Hypothalamus (tissue), 51 donors: ENCODE results near the gene C19orf73.

Source experiments
- DNase-seq, 51 donors: peaks; one replicate each; lab custom pipeline; 2025; lab: John Stamatoyannopoulos, UW

Gene C19orf73

DNA sequence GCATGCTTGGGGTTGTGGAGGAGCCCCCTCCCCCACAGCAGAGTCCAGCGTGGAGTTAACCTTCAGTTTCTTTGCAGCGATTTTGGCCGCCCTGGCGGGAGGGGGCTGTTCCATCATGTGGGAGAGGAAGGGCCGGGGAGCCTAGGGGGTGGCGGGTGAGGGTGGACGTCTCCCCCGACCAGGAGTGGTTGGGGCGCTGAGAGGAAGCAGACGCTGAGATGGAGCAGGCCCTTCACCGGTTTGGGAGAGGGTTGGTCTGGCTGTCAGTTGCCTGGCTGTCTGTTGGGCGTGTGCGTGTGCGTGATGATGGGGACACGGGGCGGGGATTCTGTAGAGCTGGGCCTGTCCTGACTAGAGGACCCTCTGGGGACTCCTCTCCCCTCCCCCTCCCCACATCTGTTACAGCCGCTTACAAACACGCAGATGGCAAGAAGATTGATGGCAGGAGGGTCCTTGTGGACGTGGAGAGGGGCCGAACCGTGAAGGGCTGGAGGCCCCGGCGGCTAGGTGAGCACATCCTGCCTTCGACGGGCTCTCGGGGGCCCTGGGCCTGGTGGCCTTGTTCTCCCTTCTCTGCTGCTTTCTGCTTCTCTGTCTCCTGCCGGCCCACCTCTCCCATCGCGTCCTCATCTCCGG lies 14.6 kb downstream of the C19orf73 start:
- DNase-seq, result no peak

DNA sequence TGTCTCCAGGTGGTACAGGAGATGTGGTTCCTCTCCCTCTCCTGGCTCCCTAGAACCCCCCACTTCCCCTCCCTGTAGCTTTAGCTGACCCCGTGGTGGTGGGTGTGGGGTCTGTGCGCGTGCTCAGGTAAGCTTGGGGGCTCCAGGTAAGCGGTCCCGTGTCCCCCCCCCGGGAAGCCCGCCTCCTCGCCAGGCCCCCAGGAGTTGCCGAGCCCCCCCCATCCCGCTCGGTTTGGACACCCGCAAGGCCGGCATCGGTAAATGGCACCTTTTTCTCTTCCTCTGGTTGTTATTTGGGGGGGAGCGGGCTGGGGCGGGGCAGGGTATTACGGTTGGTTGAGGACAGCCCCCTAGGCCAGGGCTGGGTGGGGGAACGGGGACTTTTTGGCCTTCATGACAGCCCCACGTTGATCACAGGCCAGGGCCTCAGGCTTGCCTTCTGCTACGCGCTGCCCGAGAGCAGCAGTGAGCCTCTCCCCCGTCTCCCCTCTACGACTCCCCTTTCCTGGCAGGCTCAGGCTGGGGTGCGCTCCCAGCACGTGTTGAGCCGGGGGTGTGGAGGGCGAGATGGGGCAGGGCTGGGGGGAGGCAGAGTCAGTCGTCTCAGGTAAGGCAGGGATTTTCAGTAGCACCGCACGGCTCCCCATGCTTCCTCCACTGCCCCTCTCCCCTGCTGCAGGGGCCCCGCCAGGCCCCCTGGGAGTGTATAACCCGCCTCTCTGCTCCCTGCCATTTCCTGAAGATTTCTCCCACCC lies 15.4 kb downstream of the C19orf73 start:
- no peak for DNase-seq

DNA sequence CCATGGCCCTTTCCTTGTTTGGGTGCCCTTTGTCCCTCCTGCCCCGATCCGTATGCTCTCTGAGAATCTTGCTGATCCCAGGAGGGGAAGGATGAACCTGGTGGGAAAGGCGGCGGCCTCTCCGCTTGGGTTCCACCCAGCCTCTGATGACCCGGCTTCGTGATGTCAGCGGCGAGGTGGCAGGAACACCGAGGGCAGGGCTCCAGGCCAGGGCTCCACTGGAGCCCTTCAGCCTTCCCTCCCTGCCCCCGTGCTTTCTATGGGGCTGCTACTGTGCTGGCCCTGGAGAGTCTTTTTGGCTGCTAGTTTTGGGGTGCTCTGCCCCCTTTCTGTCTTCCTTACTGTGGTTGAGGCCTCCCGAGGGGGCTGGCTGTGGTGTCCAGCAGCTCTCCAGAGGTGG lies 16.6 kb downstream of the C19orf73 start:
- DNase-seq, result no peak

DNA sequence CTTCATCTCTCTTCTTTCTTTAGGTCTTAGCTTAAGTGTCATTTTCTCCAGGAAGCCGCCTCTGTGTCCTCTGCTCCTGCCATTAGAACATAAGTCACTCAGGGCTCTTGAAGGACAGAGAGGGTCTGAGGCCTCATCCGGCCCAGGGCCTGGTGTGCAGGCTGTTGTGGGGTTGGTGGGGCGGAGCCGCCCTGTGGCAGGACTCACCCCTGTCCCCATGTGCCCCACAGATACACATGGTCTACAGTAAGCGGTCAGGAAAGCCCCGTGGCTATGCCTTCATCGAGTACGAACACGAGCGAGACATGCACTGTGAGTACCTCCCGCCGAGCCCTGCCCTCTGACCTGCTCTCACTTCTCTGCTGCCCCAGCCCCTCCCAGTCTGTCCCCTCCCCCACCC lies 17.8 kb downstream of the C19orf73 start:
- DNase-seq, result no peak

DNA sequence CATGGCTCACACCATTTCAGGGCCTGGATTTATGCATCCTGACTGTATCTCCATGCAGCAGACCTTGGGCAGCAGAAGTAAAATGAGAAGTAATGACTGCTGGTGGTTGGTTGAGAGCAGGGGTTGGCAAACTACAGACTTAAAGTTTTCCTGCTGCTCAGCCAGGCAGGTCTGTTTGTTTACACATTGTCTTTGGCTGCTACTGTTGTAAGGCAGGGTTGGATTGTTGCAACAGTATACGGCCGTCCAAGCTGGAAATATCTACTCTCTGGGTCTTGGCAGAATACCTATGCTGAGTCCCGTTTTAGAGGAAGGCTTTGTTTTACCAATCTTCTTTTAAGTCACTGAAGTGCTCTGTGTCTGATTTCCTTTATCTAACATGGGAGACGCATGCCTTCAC lies 20.1 kb downstream of the C19orf73 start:
- no peak for DNase-seq

DNA sequence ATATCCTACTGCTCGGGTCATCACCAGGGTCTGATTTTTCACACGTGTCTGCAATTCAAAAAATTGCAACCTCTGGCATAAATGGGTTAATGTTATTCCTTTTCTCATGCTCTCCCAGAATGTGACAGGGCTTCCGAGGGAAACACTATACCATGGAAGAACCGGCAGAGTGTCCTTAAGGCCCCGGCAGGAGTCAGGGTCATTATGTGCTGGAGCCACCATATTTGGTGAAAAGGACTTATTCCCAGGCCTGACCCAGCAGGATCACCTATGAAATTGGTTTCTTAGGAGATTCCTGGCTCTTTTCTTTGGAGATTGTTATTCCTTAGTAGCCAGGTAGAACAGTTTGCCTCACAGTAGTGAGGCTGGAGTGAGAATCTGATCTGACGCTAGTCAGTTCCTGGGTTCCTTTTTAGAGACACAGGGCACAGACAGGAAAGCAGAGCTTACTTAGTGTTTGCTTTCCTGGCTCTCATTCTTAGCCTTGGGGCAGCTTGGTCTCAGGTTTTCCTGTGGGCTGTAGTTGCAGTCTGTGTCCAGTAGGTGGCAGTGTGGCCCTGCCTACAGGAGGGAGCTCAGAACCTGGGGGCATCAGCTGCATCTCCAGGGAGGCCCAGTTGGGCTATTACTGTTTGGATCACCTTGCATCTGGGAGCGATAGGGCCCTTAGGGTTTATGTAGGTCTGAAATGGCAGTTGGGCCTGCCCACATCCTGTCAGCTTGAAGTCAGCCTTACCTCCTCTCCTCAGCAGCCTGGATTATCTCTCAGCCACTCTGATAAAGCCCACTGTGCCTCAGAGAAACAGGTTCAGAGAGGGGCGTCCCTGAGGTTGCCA lies 21.3 kb downstream of the C19orf73 start:
- peak in 43 of 51 donors; percentile 5 to 77 (median 41) for DNase-seq

DNA sequence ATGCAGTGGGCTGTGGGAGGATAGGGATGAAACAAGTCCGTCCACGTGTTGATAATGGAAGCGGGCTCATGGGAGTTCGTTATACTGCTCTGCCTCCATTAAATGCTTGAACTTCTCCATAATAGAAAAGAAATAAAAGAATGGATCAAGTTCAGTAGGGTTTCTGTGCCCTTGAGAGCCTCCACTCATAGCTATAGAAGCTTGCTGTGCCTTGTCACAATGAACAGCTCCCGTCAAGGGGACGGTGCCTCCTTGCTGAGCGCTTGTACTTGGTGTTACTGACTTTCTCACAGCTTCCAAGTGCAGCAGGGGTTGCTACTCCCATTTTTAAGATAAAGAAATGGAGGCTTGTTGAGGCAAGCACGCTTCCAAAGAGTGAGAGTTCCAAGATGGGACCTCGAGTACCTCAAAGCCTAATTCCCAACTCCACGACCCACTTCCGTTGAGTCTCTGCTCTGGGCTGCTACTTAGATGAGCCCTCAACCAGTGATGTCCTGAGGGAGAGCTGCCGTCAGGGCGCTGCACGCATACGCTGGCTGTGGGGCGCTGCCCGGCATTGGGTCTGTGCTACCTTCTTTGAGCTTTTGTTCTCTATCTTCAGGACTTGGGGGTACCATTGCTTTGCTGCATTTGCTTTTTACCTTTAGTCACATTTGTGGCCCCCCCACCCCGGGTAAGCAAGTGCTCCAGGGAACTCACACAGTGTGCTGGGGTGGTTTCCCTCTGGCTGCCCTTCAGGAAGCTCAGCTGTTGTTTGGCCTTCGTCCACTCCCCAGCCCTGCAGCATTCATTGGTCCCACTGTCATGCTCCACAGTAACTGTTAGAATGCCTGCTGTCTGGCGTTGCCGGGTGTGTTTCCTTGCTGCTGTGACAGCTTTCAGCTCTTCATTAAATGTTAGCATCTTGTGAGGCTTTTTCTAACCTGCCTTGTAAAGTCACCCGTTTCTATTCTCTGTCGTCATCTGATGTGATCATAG lies 24.1 kb downstream of the C19orf73 start:
- peak in 36 of 51 donors; percentile 5 to 75 (median 32) for DNase-seq

DNA sequence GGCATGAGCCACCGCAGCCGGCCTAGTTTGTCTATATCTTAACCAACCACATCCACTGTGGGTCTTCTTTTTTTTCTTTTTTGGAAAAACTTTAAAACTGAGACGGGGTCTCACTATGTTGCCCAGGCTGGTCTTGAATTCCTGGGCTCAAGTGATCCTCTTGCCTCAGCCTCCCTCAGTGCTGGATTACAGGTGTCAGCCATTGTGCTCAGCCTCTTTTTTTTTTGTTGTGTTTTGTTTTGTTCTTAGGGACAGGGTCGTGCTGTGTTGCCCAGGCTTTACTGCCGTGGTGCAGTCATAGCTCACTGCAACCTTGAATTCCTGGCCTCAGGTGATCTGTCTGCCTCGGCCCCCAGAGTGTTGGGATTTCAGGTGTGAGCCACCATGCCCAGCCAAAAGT lies 26.3 kb downstream of the C19orf73 start:
- no peak for DNase-seq

DNA sequence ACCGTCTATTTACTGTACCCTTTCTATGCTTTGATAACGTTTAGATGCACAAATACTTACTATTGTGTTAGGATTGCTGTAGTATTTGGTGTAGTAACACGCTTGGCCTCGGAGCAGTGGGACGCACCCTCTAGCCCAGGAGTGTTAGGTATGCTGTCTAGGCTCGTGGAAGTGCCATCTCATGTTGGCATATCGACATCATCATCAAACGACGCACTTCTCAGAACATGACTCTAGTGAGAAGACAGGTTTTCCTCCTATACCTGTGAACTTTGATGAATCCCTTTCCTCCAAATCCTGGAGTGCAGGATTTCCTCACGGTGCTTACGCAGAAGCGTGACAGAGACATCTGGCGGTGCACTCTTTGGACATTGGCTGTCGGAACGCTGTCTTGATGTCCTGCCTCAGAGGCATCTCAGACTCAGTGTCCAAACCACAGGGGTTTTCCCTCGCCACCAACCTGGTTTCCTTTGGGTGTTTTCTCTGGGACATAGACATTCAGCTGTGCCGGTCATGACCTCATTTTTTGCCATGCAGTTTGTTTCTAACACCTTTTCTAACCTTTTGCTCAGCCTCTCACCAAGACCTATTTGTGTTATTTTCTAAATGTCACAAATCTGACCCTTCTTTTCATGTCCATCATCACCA lies 27.4 kb downstream of the C19orf73 start:
- DNase-seq, result no peak

DNA sequence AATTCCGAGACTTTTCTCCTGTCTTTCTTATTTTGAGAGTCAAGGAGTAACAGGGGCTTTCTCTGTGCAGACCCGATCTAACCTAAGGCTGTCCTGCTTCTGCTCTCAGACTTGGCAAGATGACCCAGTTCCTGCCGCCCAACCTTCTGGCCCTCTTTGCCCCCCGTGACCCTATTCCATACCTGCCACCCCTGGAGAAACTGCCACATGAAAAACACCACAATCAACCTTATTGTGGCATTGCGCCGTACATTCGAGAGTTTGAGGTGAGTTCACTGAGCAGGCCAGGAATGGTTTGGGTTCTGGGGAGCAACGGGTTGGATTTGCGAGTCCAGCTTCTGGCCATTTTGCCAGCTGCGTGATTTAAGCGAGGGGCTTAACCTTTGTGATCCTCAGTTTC lies 32.6 kb downstream of the C19orf73 start:
- no peak for DNase-seq

DNA sequence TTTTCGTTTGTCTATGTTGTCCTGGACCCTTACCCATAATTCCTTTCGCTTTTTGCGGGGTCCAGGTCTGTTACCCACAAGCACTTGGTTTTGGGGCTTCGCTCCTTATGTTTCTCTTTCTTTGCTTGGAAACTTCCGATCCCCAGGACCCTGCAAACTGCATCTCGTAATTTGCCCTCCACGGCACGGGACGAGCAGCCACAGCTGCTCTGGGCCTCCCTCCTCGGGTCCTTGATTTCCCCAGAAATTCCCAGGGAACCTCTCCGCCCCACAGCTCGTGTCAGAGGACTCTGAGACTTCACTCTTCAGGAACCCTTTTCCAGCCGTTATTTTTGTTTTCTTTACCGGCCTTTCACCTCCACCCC lies 33.1 kb downstream of the C19orf73 start:
- DNase-seq, result no peak

DNA sequence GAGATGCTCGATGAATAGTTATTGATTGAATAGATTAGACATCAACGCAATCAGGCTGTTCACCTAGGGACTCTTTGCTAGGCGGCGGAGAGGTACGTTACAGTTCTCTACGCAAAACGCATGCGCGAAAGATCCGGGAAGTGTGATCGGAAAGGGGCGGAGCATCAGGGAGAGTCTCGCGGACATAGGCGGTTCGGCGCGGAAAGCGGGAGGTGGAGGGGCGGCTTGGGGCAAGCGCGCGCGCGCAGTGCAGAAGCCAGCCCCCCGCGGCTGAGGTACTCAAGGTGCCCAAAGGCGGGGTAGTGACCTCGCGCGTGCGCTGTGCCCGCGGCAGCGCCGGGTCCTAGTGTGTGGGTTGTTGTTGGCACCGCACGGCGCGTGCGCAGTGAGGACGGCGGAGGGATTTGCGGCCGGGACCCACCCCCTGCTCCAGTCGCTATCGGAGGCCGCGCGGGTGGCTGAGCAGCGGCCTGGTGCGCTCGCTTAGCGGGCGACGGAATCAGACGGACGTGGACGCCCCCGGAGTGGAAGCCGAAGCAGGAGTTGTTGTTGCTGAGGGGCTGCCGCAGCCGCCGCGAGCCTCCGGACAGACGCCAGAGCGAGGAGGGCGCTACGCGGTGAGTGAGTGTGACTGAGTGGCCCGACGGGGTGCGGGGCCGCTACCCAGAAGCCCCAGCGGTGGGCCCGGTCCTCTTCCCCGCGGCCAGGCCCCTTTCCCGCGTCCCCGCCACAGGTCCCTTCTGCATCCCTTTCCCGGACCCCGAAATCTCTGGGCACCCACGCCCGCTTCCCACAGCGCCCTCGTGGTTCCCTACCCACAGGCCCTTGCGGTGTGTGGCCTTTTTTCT lies 33.7 kb downstream of the C19orf73 start, which contains the start of gene SNRNP70:
SNRNP70 (plus strand) TSS at position 432 of the 848 bp plus-strand sequence. CDS start 964 bp downstream, outside the sequence.
- peak; percentile 86 to 100 (median 97) for DNase-seq

DNA sequence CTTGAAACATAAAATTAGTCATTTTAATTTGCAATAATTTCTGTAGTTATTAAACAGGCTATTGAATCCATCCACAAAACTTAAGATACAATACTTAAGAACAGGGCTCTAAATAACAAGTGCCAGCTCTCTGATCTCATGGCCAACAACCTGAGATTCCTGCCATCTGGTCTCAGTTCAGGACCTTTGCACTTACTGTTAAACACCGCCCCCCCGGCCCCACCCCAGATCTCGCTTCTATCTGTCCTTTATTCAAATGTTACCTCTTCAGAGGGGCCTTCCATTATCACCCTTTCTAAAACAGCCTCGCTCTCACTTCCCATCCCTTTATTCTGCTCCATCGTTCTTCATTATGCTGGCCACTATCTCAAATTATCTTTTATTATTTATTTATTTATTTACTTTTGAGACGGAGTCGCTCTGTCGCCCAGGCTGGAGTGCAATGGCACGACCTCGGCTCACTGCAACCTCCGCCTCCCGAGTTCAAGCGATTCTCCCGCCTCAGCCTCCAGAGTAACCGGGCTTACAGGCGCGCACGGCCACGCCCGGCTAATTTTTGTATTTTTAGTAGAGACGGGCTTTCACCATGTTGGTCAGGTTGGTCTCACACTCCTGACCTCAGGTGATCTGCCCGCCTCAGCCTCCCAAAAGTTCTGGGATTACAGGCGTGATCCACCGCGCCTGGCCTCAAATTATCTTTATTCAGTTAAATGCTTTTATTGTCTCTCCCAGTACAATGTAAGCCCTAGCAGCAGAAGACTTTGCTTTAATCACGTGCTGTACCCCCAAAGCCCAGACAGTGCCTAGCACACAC lies 34.5 kb downstream of the C19orf73 start:
- DNase-seq, result peak in 1 of 51 donors; percentile 17

DNA sequence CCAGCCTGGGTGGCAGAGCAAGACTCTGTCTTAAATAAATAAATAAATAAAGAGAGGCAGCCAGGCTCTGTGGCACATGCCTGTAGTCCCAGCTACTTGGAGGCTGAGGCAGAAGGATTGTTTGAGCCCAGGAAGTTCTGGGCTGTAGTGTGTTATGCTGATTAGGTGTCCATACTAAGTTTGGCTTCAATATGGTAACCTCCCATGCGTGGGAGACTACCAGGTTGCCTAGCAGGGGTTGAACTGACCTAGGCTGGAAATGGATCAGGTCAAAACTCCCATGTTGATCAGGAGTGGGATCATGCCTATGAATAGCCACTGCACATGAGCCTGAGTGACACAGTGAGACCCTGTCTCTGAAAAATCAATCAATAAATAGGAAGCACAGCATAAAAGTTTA lies 37.7 kb downstream of the C19orf73 start:
- no peak for DNase-seq

DNA sequence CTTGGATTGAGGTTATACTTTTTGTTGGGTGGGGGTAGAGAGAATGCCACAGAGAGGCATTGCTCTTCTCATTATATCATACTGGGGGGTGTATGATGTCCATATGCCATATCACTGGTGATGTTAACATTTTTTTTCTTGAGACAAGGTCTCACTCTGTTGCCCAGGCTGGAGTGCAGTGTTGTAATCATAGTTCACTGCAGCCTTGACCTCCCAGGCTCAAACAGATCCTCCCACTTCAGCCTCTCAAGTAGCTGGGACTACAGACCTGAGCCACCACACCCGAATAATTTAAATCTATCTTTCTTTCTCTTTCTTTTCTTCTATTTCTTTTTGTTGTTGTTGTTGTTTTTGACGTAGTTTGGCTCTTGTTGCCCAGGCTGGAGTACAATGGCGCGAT lies 38.6 kb downstream of the C19orf73 start:
- DNase-seq, result no peak

DNA sequence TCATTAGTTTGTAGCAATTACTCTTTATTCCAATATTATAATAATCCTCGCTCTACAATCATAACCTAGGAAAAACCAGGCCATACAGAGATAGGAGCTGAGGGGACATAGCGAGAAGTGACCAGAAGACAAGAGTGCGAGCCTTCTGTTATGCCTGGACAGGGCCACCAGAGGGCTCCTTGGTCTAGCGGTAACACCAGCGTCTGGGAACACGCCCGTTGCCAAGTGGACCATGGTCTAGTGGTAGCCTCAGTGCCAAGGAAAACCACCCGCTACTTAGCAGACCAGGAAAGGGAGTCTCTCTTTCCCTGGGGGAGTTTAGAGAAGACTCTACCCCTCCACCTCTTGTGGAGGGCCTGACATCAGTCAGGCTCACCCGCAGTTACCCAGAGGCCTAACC lies 44.1 kb downstream of the C19orf73 start:
- peak in 35 of 51 donors; percentile 1 to 74 (median 29) for DNase-seq

DNA sequence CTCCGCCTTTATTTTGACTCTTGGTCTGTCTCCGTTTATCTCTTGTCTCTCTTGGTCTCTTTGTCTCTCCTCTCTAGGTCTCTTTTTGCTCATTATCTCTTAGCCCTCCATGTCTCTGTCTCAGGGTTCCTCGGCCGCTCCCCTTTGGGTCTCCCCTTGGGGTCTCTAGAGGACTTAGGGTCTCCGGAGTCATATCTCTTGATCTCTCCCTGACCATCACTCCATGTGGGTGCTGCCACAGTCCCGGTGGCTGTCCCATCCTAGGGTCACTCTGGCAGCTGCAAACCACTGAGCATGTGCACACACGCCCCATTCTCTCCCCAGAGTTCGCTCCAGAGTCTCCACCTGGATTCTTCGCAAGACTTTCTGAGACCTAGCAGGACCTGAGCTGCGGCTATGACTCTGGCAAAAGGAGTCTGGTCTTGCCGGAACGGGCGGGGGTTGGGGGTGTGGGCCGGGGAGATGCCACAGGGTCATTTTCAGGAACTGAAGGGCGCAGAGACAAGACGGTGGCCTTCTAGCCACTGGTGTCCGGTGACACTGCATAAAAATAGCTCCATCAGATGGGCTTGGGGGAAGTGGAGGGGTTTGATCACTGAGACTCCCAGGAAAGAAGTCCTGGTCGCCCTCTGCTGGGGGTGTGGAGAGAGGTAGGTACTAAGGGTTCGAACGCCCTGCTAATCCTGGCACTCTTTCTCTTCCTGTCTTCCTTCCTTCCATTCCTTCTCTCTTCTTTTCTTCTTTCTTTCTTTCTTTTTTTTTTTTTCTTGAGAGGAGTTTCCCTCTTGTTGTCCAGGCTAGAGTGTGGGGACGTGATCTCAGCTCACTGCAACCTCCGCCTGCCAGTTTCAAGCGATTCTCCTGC lies 45.2 kb downstream of the C19orf73 start:
- no peak for DNase-seq
